ENCODE measurements around the gene S100A1.

The S100A1 gene

DNA sequence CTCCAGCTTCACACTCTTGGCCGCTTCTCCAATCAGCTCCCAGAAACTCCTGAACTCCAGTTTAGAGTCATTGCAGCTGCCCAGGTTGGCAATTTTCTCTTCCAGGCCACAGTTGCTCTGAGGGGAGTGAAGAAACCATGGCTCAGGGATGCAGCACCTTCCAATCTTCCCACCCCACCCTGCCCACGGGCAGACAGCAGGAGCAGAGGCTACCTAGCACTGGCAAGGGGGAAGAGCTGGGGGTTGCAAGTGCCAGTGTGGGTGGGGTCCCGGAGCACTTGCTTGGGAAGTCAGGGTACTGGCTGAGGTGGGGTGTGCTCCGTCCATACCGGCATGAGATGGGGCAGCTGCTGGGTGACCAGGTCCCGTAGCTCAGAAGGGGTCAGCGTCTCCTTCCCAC is 13.3 kb upstream of the S100A1 start:
- no peak for DNase-seq (ENCODE audit: low spot score)
- H3K27ac ChIP-seq (ENCODE audit: poor library complexity, severe bottlenecking): peak overlapping the region; percentile 98
- H3K9me3 ChIP-seq (ENCODE audit: severe bottlenecking): no peaks in the 10 kb centered on the region
- peaks cover 29% of the 10 kb centered on the region for H3K36me3 ChIP-seq (ENCODE audit: low read depth)
- no peak for ATAC-seq (ENCODE audit: low read depth)
- H3K4me3 ChIP-seq (ENCODE audit: severe bottlenecking): peak overlapping the region; percentile 49
- peaks cover 32% of the 10 kb centered on the region for H3K4me1 ChIP-seq (ENCODE audit: insufficient read depth, poor library complexity, severe bottlenecking)
- H3K27me3 ChIP-seq (ENCODE audit: insufficient read depth, poor library complexity, severe bottlenecking): no peaks in the 10 kb centered on the region
- TF ChIP-seq, protein P1, sequence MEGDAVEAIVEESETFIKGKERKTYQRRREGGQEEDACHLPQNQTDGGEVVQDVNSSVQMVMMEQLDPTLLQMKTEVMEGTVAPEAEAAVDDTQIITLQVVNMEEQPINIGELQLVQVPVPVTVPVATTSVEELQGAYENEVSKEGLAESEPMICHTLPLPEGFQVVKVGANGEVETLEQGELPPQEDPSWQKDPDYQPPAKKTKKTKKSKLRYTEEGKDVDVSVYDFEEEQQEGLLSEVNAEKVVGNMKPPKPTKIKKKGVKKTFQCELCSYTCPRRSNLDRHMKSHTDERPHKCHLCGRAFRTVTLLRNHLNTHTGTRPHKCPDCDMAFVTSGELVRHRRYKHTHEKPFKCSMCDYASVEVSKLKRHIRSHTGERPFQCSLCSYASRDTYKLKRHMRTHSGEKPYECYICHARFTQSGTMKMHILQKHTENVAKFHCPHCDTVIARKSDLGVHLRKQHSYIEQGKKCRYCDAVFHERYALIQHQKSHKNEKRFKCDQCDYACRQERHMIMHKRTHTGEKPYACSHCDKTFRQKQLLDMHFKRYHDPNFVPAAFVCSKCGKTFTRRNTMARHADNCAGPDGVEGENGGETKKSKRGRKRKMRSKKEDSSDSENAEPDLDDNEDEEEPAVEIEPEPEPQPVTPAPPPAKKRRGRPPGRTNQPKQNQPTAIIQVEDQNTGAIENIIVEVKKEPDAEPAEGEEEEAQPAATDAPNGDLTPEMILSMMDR (IDR thresholded peaks at IDR 0.05; ENCODE audit: poor library complexity, severe bottlenecking): no peak

DNA sequence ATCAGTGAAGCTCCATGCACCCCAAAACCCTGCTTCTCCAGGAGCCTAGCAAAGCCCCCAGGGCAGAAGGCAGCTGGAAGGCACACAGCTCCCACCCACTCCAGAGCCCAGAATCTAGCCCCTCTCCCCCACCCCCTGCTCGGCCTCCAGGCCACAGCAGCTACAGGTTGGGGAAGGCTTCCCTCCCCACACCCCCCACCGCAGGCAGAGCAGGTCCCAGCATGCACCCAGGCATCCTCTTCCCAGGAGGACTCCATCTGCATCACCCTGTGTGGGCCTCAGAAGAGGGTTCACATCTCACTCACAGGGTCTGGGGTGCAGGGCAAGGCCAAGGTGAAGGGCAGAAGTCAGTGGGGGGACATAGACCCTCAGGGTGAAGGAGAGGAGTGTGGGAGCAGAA is 12.8 kb upstream of the S100A1 start:
- Histone ChIP-seq H3K27ac (ENCODE audit: poor library complexity, severe bottlenecking) (peak overlapping the region; percentile 98), H3K27me3 (ENCODE audit: insufficient read depth, poor library complexity, severe bottlenecking) (no peaks in the 10 kb centered on the region), H3K9me3 (ENCODE audit: severe bottlenecking) (no peaks in the 10 kb centered on the region), H3K4me1 (ENCODE audit: insufficient read depth, poor library complexity, severe bottlenecking) (peaks cover 27% of the 10 kb centered on the region), H3K36me3 (ENCODE audit: low read depth) (peaks cover 28% of the 10 kb centered on the region), H3K4me3 (ENCODE audit: severe bottlenecking) (peak overlapping the region; percentile 49)
- TF ChIP-seq, protein P1 (IDR thresholded peaks at IDR 0.05; ENCODE audit: poor library complexity, severe bottlenecking): no peak
- no peak for ATAC-seq (ENCODE audit: low read depth)
- DNase-seq (ENCODE audit: low spot score): no peak

DNA sequence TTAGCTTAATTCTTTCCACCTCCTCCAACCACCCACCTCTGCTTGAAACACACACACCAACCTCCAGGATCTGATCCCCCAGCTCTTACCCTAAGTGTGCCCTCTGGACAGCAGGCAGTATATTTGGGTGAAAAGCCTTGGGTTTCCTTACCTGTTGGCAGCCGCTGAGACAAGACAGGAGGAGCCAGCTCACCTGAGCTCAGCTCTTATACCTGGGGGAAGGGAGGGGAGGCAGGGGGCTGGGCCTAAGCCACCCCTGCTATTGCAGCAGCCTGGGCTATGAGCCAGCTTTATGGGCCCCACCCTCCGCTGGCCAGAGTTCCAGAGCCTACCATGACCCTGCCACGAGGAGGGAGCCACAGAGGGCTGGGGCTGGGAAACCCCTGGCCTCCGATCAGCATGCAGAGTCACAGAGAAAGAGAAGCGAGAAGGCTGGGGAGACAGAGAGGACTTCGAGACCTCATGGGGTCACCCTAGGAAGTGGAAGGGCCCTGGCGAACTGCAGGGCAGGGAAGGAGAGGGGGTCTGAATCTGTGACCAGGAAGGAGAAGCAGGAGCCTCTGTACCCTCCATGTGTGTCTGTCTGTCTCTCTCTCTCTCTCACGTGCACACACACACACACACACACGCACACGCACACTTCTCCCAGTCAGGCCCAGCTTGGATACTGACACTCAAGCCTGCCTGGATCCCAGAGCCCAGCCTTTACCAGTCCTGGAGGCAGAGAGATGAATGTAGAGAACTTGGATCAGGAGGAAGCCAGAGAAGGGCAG is 11.9 kb upstream of the S100A1 start, which contains the start of gene S100A14:
TSS of gene S100A14 (minus strand) at position 182 of the 773 bp plus-strand sequence. CDS start 467 bp downstream, outside the sequence.
- TF ChIP-seq, protein P1 (IDR thresholded peaks at IDR 0.05; ENCODE audit: poor library complexity, severe bottlenecking): no peak
- no peaks in the 10 kb centered on the region for H3K9me3 ChIP-seq (ENCODE audit: severe bottlenecking)
- H3K27me3 ChIP-seq (ENCODE audit: insufficient read depth, poor library complexity, severe bottlenecking): no peaks in the 10 kb centered on the region
- H3K4me1 ChIP-seq (ENCODE audit: insufficient read depth, poor library complexity, severe bottlenecking): peaks cover 23% of the 10 kb centered on the region
- peaks cover 33% of the 10 kb centered on the region for H3K36me3 ChIP-seq (ENCODE audit: low read depth)
- H3K4me3 ChIP-seq (ENCODE audit: severe bottlenecking): peak within 1 kb of the TSS; percentile 49
- DNase-seq (ENCODE audit: low spot score) (peak; percentile 90), ATAC-seq (ENCODE audit: low read depth) (peak; percentile 51)
- H3K27ac ChIP-seq (ENCODE audit: poor library complexity, severe bottlenecking): peak within 1 kb of the TSS; percentile 98

DNA sequence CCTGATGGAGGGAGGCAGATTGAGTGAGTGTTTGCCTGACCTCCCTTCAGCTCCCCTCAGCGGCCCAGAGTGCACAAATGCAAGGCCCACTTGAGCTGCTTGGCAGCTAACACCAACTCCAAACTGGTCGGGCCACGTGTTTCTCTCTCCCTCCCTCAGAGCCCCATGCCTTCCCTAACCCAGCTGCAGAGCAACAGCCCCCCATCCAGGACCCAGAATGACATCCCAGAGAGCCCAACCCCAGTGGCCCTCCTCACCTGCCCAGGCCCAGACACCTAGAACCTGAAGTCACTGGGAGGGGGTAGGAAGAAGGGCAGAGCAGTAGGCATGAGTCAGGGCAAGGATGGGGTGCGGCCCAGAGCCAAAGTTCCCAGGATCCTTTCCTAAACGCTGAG is 11.3 kb upstream of the S100A1 start:
- Histone ChIP-seq H3K4me1 (ENCODE audit: insufficient read depth, poor library complexity, severe bottlenecking) (peaks cover 23% of the 10 kb centered on the region), H3K27me3 (ENCODE audit: insufficient read depth, poor library complexity, severe bottlenecking) (no peaks in the 10 kb centered on the region), H3K9me3 (ENCODE audit: severe bottlenecking) (no peaks in the 10 kb centered on the region), H3K36me3 (ENCODE audit: low read depth) (peaks cover 33% of the 10 kb centered on the region), H3K4me3 (ENCODE audit: severe bottlenecking) (no peak overlapping the region), H3K27ac (ENCODE audit: poor library complexity, severe bottlenecking) (peak overlapping the region; percentile 98)
- ATAC-seq (ENCODE audit: low read depth) (0 out of 3 replicates have a peak, but pooled peaks have one; percentile 6), DNase-seq (ENCODE audit: low spot score) (no peak)
- TF ChIP-seq, protein P1 (IDR thresholded peaks at IDR 0.05; ENCODE audit: poor library complexity, severe bottlenecking): no peak

DNA sequence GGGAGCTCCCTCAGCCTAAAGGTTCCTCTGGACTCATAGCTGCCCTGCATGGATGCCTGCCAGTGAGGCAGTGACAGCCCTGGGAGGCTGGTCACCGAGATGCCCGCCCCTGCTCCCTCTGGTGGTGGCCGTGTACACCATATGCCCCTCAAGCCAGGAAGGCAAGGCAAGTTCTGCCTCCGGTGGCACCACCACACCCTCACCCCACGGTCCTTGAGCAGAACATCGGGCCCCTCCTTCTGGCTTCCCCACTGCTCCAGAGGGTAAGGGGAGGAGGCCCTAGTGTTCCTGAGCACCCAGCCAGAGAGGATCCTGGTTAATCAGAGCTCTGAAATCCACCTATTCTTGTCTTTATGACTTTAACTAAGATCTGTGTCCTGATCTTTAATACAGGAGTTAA is 10.6 kb upstream of the S100A1 start:
- Histone ChIP-seq H3K27me3 (ENCODE audit: insufficient read depth, poor library complexity, severe bottlenecking) (no peaks in the 10 kb centered on the region), H3K4me1 (ENCODE audit: insufficient read depth, poor library complexity, severe bottlenecking) (peaks cover 23% of the 10 kb centered on the region), H3K27ac (ENCODE audit: poor library complexity, severe bottlenecking) (peak overlapping the region; percentile 98), H3K4me3 (ENCODE audit: severe bottlenecking) (no peak overlapping the region), H3K9me3 (ENCODE audit: severe bottlenecking) (no peaks in the 10 kb centered on the region), H3K36me3 (ENCODE audit: low read depth) (peaks cover 40% of the 10 kb centered on the region)
- peak; percentile 77 for DNase-seq (ENCODE audit: low spot score)
- TF ChIP-seq, protein P1 (IDR thresholded peaks at IDR 0.05; ENCODE audit: poor library complexity, severe bottlenecking): peak; percentile 61
- peak; percentile 6; the same call in 1 of the 3 replicates for ATAC-seq (ENCODE audit: low read depth)
